PC-9 (cell line): ENCODE results near the gene MOGAT1. TPM values are rescaled to one million over a fixed set of nuclear protein-coding genes. Genes with fewer than 3 reads are reported as not detected.

Source experiments
- BruUV-seq: library from RNA; stranded (reverse); fragments of 400-500 nt; replicated peaks from 2 replicates; lab custom pipeline; 2021; lab: Mats Ljungman, UMichigan
- CTCF ChIA-PET: fragments of 300-600 bp; sonication (Branson Sonifier 250); formaldehyde crosslinking; loops from one replicate; lab custom pipeline; 2022; ENCODE audit warnings: antibody characterized with exemption; lab: Charles Lee
- POLR2A ChIA-PET: fragments of 300-600 bp; sonication (Branson Sonifier 250); formaldehyde crosslinking; loops from one replicate; lab custom pipeline; 2022; ENCODE audit warnings: antibody characterized with exemption; ENCODE audit not compliant: unreplicated experiment; lab: Charles Lee
- DNase-seq, 2 experiments: peaks; one replicate each; pipeline versions ENCODE4 v3.0.0 to v3.0.0-alpha.2; 2015 to 2022; ENCODE audit warnings: mixed read lengths in 1 of 2
- H2AFZ ChIP-seq: fragments of 200-600 bp; sonication (generic); 2 replicates; pipeline ENCODE4 v1.8.1; 2017; ENCODE audit warnings: antibody characterized with exemption
- H3F3A ChIP-seq: fragments of 200-600 bp; sonication (generic); 2 replicates; pipeline ENCODE4 v1.8.1; 2017; ENCODE audit warnings: antibody characterized with exemption, mild to moderate bottlenecking, low read depth; ENCODE audit not compliant: insufficient read depth
- H3K27ac ChIP-seq: fragments of 200-600 bp; sonication (generic); 2 replicates; pipeline ENCODE4 v1.6.1; 2016; ENCODE audit warnings: mixed run types
- H3K27me3 ChIP-seq: fragments of 200-600 bp; sonication (generic); 2 replicates; pipeline ENCODE4 v1.6.1; 2016; ENCODE audit warnings: low read depth, mixed run types; ENCODE audit not compliant: insufficient read depth
- H3K36me3 ChIP-seq: fragments of 200-600 bp; sonication (generic); 2 replicates; pipeline ENCODE4 v1.6.1; 2016; ENCODE audit warnings: low read depth, mixed run types
- H3K4me1 ChIP-seq: fragments of 200-600 bp; sonication (generic); replicated peaks from 2 replicates; pipeline ENCODE4 v1.6.1; 2016; ENCODE audit warnings: mixed run types; ENCODE audit not compliant: insufficient read depth
- H3K4me2 ChIP-seq: fragments of 200-600 bp; sonication (generic); 2 replicates; pipeline ENCODE4 v1.6.1; 2017; ENCODE audit warnings: mixed run types
- H3K4me3 ChIP-seq: fragments of 200-600 bp; sonication (generic); 2 replicates; pipeline ENCODE4 v1.6.1; 2016; ENCODE audit warnings: mixed run types
- H3K79me2 ChIP-seq: fragments of 200-600 bp; sonication (generic); 2 replicates; pipeline ENCODE4 v1.6.1; 2017; ENCODE audit warnings: low read depth, mixed run types
- H3K9me2 ChIP-seq: fragments of 200-600 bp; sonication (generic); 2 replicates; pipeline ENCODE4 v1.8.1; 2017; ENCODE audit warnings: mild to moderate bottlenecking; ENCODE audit not compliant: insufficient read depth
- H3K9me3 ChIP-seq: fragments of 200-600 bp; sonication (generic); 2 replicates; pipeline ENCODE4 v1.8.1; 2016; ENCODE audit warnings: low read depth; ENCODE audit not compliant: insufficient read depth
- H4K20me1 ChIP-seq: fragments of 200-600 bp; sonication (generic); 2 replicates; pipeline ENCODE4 v1.8.1; 2017; ENCODE audit not compliant: insufficient read depth
- EZH2 ChIP-seq: fragments of 200-600 bp; sonication (generic); IDR thresholded peaks from 2 replicates; pipeline ENCODE4 v1.8.0; 2017; ENCODE audit warnings: antibody characterized with exemption, low read depth
- intact Hi-C: fragments of 100-400 bp; cut with micrococcal nuclease; formaldehyde crosslinking; loops from one replicate; pipeline ENCODE4 v1.10.0; 2022; ENCODE audit not compliant: unreplicated experiment
- total RNA-seq: library from RNA; stranded (reverse); gene quantifications from 2 replicates; pipeline ENCODE4 v1.2.3, GENCODE V29; 2021
- TF ChIP-seq, protein P1 (sequence below): fragments of 200-600 bp; sonication (generic); conservative IDR thresholded peaks from 2 replicates; pipeline ENCODE4 v1.6.1; 2017; ENCODE audit warnings: mixed run types, antibody characterized with exemption, mild to moderate bottlenecking, moderate library complexity

MOGAT1 gene
- total RNA-seq, 1 experiment from 2014 or later = 0.35 TPM

- ChIA-PET CTCF (interaction anchor here (0.9 kb wide), 1 partner anchor 236 kb away, joined by 3 read pairs; no protein-coding TSS in a partner anchor), POLR2A (interaction anchor here (0.6 kb wide), 2 partner anchors 63 to 421 kb away, joined by 3 to 4 read pairs; no protein-coding TSS in a partner anchor)
- Histone ChIP-seq H3K4me1 (peaks cover 6% of the 10 kb centered on the region; the same call in 1 of the 2 replicates), H3K9me3 (no peaks in the 10 kb centered on the region), H2AFZ (no peak overlapping the region), H3K9me2 (no peaks in the 10 kb centered on the region), H3K79me2 (no peaks in the 10 kb centered on the region), H3K4me2 (no peak overlapping the region), H3K27me3 (no peaks in the 10 kb centered on the region), H3K27ac (no peak overlapping the region), H3F3A (peaks cover 8% of the 10 kb centered on the region; the same call in 1 of the 2 replicates), H4K20me1 (no peaks in the 10 kb centered on the region), H3K4me3 (no peak overlapping the region), H3K36me3 (no peaks in the 10 kb centered on the region)
- intact Hi-C loops = loop anchor here (10.0 kb wide), 1 partner anchor 1252 kb away; the partner anchor contains the start of gene MRPL44
- DNase-seq = no peak
- TF ChIP-seq EZH2 = no peak
- TF ChIP-seq, protein P1, sequence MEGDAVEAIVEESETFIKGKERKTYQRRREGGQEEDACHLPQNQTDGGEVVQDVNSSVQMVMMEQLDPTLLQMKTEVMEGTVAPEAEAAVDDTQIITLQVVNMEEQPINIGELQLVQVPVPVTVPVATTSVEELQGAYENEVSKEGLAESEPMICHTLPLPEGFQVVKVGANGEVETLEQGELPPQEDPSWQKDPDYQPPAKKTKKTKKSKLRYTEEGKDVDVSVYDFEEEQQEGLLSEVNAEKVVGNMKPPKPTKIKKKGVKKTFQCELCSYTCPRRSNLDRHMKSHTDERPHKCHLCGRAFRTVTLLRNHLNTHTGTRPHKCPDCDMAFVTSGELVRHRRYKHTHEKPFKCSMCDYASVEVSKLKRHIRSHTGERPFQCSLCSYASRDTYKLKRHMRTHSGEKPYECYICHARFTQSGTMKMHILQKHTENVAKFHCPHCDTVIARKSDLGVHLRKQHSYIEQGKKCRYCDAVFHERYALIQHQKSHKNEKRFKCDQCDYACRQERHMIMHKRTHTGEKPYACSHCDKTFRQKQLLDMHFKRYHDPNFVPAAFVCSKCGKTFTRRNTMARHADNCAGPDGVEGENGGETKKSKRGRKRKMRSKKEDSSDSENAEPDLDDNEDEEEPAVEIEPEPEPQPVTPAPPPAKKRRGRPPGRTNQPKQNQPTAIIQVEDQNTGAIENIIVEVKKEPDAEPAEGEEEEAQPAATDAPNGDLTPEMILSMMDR = no peak
- BruUV-seq = no TSS peak
Measured at GRCh38 chr2:222703091-222703490, 31.6 kb downstream of the MOGAT1 start.

DNA sequence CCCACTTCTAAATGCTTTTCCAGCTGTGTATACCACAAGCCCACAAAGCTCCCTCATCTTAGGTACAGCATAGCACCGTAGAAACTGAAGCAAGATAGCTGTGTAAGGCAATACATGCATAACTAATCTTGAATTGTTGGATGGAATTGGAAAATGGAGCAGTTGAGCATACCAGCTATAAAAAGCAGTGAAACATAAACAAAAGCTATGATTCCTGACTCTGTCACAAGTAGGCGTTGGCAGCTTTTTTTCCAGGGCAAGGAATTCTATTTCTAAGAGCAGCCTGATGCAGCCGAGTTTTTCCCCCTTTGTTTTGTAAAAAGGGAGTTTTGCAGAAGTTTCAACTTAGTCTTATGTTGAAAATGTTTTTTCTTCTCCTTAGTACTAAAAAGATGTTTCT is 32.4 kb downstream of the MOGAT1 start:
- Histone ChIP-seq H4K20me1 (no peaks in the 10 kb centered on the region), H3F3A (peaks cover 11% of the 10 kb centered on the region; the same call in 1 of the 2 replicates), H3K4me3 (no peak overlapping the region), H3K27me3 (no peaks in the 10 kb centered on the region), H3K27ac (no peak overlapping the region), H3K36me3 (no peaks in the 10 kb centered on the region), H3K9me3 (no peaks in the 10 kb centered on the region), H3K4me2 (no peak overlapping the region), H2AFZ (no peak overlapping the region), H3K9me2 (no peaks in the 10 kb centered on the region), H3K4me1 (peaks cover 12% of the 10 kb centered on the region; the same call in 1 of the 2 replicates), H3K79me2 (no peaks in the 10 kb centered on the region)
- intact Hi-C loops = loop anchor here (10.0 kb wide), 1 partner anchor 1251 kb away; the partner anchor contains the start of gene MRPL44
- no TSS peak for BruUV-seq
- no peak for DNase-seq
- ChIA-PET POLR2A (interaction anchor here (0.5 to 0.7 kb wide), 2 partner anchors 158 to 199 kb away, joined by 4 to 6 read pairs; no protein-coding TSS in a partner anchor), CTCF (interaction anchor here (0.9 kb wide), 1 partner anchor 235 kb away, joined by 3 read pairs; no protein-coding TSS in a partner anchor)
- TF ChIP-seq EZH2 = no peak
- TF ChIP-seq, protein P1 = no peak

GRCh38 chr2:222706616-222707015 is 35.2 kb downstream of the MOGAT1 start:
- no TSS peak for BruUV-seq
- H3K4me2 ChIP-seq = no peak overlapping the region
- H3K27ac ChIP-seq = no peak overlapping the region
- H3K9me2 ChIP-seq = no peaks in the 10 kb centered on the region
- intact Hi-C loops = loop anchor here (10.0 kb wide), 1 partner anchor 1248 kb away; the partner anchor contains the start of gene MRPL44
- no peaks in the 10 kb centered on the region for H3K36me3 ChIP-seq
- CTCF ChIA-PET = interaction anchor here (0.5 to 2.4 kb wide), 6 partner anchors 16 to 1493 kb away, joined by 3 to 10 read pairs (median 4); no protein-coding TSS in a partner anchor
- H3K79me2 ChIP-seq = no peaks in the 10 kb centered on the region
- no peaks in the 10 kb centered on the region for H4K20me1 ChIP-seq
- H3K4me3 ChIP-seq = no peak overlapping the region
- no peak overlapping the region for H2AFZ ChIP-seq
- H3F3A ChIP-seq = peaks cover 22% of the 10 kb centered on the region; the same call in 1 of the 2 replicates
- TF ChIP-seq, protein P1 = no peak
- TF ChIP-seq EZH2 = no peak
- no peaks in the 10 kb centered on the region for H3K9me3 ChIP-seq
- DNase-seq = no peak
- no peaks in the 10 kb centered on the region for H3K27me3 ChIP-seq
- POLR2A ChIA-PET = interaction anchor here (0.6 kb wide), 1 partner anchor 81 kb away, joined by 3 read pairs; no protein-coding TSS in a partner anchor
- H3K4me1 ChIP-seq = peaks cover 13% of the 10 kb centered on the region; the same call in 1 of the 2 replicates
